KMS-11 (cell line): Measurements from ENCODE around the gene TOMM22.
A peak's percentile ranks its signal among the peaks of the same experiment; 100 is the strongest.

Experiments used
- H2AFZ ChIP-seq: fragments of 200-600 bp; sonication (generic); 2 replicates; pipeline ENCODE4 v1.6.1; 2016; ENCODE audit warnings: antibody characterized with exemption, mixed run types, low read depth
- H3K27ac ChIP-seq: fragments of 200-600 bp; sonication (generic); 2 replicates; pipeline ENCODE4 v1.6.1; 2016; ENCODE audit warnings: mild to moderate bottlenecking, mixed run types
- H3K27me3 ChIP-seq: fragments of 200-600 bp; sonication (generic); 2 replicates; pipeline ENCODE4 v1.6.1; 2017; ENCODE audit warnings: mild to moderate bottlenecking, low read depth, mixed run types, moderate library complexity; ENCODE audit not compliant: insufficient read depth
- H3K36me3 ChIP-seq: fragments of 200-600 bp; sonication (generic); 2 replicates; pipeline ENCODE4 v1.6.1; 2017; ENCODE audit warnings: mild to moderate bottlenecking, mixed run types; ENCODE audit not compliant: insufficient read depth
- H3K4me1 ChIP-seq: fragments of 200-600 bp; sonication (generic); 2 replicates; pipeline ENCODE4 v1.6.1; 2016; ENCODE audit warnings: mild to moderate bottlenecking, low read depth, mixed run types; ENCODE audit not compliant: poor library complexity, severe bottlenecking
- H3K4me2 ChIP-seq: fragments of 200-600 bp; sonication (generic); 2 replicates; pipeline ENCODE4 v1.7.0; 2016; ENCODE audit warnings: mild to moderate bottlenecking, mixed run types
- H3K4me3 ChIP-seq: fragments of 200-600 bp; sonication (generic); IDR thresholded peaks from 2 replicates; pipeline ENCODE4 v1.6.1; 2017; ENCODE audit warnings: low read depth, low read length, mixed read lengths; ENCODE audit not compliant: insufficient read depth
- H3K79me2 ChIP-seq: fragments of 200-600 bp; sonication (generic); 2 replicates; pipeline ENCODE4 v1.6.1; 2016; ENCODE audit warnings: low read depth, mixed run types; ENCODE audit not compliant: insufficient read depth
- H3K9ac ChIP-seq: fragments of 200-600 bp; sonication (generic); 2 replicates; pipeline ENCODE4 v1.6.1; 2016; ENCODE audit warnings: mild to moderate bottlenecking, mixed run types
- H4K20me1 ChIP-seq: fragments of 200-600 bp; sonication (generic); 2 replicates; pipeline ENCODE4 v1.6.1; 2016; ENCODE audit warnings: mild to moderate bottlenecking, mixed run types; ENCODE audit not compliant: insufficient read depth
- CTCF ChIP-seq: fragments of 200-600 bp; sonication (generic); conservative IDR thresholded peaks from 2 replicates; pipeline ENCODE4 v1.6.1; 2017; ENCODE audit warnings: low read depth, mild to moderate bottlenecking, antibody characterized with exemption, low read length, moderate library complexity, mixed read lengths

Gene TOMM22

DNA sequence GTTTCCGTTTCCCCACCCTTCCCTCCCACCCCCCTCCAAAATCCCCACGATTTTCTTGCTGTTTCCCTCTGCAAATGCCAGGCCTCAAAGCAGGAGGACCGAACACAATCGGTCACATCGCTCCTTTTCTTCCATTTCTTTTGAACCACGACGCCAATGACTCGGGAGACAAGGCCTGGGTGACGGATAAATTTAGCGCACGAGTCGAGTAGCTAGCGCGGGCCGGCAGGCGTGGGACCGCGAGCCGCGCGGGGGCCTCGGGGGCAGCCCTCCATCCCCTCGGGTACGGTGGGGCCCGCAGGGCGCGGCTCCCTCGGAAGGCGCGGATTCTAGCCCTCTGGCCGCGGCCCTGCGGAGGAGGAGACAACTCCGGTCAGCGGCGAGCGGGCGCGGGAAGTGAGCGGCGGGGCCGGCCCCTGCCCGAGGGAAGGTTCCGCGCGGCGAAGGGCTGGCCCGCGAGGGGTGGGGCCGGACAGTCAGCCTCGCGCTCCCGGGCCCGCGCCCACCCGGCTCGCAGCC is 18.6 kb downstream of the TOMM22 start:
- Histone ChIP-seq H3K27ac (peak overlapping the region; percentile 84), H2AFZ (peak overlapping the region; percentile 80), H3K4me3 (no peak overlapping the region), H3K4me1 (peaks cover 41% of the 10 kb centered on the region), H3K36me3 (no peaks in the 10 kb centered on the region), H3K9ac (peak overlapping the region; percentile 95), H3K79me2 (peaks cover 36% of the 10 kb centered on the region), H4K20me1 (no peaks in the 10 kb centered on the region), H3K4me2 (peak overlapping the region; percentile 68), H3K27me3 (no peaks in the 10 kb centered on the region)
- TF ChIP-seq CTCF: no peak

DNA sequence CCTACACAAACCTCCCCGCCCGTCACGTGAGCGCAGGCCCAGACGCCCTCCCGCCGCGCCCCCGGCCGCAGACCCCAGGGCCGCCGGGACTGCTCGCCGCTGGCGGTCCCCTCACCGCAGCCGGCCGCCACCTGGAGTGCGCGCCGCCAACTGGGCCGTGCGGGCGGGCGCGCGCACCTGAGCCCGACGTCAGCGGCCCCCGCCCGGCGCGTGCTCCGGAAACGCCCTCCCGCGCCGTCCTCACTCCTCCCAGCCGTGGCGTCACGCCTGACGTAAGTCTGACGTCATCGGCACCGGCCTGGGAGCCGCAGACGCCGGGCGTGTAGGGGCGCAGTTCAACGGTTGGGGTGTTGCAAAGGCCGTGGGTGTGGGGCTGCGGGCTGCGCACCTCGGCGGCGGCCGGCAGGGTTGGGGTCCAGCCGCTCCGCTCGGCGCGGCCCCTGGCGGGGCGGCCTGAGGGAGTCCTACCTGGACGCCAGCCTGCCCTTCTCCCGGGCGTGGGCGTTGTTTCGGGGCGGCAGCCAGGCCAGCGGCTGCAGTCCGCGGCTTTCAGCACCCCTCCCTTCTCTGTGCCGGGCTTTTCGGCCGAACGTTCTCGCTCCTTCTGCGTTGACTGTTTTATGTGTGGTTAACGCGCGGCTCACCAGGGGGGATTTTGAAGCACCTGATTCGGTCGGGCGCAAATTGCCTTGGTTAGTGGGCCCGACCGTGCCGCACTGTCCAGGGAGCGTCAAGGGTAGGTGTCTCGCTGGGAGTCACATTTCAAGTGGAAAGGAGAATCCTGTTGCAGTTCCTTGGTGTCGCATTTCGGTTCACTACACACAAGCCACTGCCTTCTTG is 19.3 kb downstream of the TOMM22 start, which contains the start of gene JOSD1:
Gene JOSD1, minus strand, starts transcription at position 155 of the 840 bp plus-strand sequence. CDS start 956 bp downstream, outside the sequence.
- peak within 1 kb of the TSS; percentile 84 for H3K27ac ChIP-seq
- H2AFZ ChIP-seq: peak within 1 kb of the TSS; percentile 80
- peak within 1 kb of the TSS; percentile 95 for H3K9ac ChIP-seq
- H3K4me3 ChIP-seq: no peak within 1 kb of the TSS
- peaks cover 41% of the 10 kb centered on the region for H3K4me1 ChIP-seq
- H3K79me2 ChIP-seq: peaks cover 36% of the 10 kb centered on the region
- H3K36me3 ChIP-seq: no peaks in the 10 kb centered on the region
- no peaks in the 10 kb centered on the region for H4K20me1 ChIP-seq
- peak within 1 kb of the TSS; percentile 68 for H3K4me2 ChIP-seq
- TF ChIP-seq CTCF: no peak
- H3K27me3 ChIP-seq: no peaks in the 10 kb centered on the region

GRCh38 chr22:38704654-38705234 is 23.0 kb downstream of the TOMM22 start:
- Histone ChIP-seq H3K4me1 (peaks cover 33% of the 10 kb centered on the region), H3K27ac (peak overlapping the region; percentile 93), H3K9ac (peak overlapping the region; percentile 83), H3K79me2 (peaks cover 40% of the 10 kb centered on the region), H3K4me2 (peak overlapping the region; percentile 97), H4K20me1 (no peaks in the 10 kb centered on the region; the same call in 1 of the 2 replicates), H3K36me3 (no peaks in the 10 kb centered on the region), H3K27me3 (no peaks in the 10 kb centered on the region), H2AFZ (peak overlapping the region; percentile 86), H3K4me3 (no peak overlapping the region)
- no peak for TF ChIP-seq CTCF

GRCh38 chr22:38705235-38706100 is 23.7 kb downstream of the TOMM22 start, which contains the start of gene GTPBP1:
Gene GTPBP1 (plus strand): TSS chr22:38705944. CDS start chr22:38705956, 12 bp downstream.
- Histone ChIP-seq H2AFZ (peak within 1 kb of the TSS; percentile 86), H3K4me1 (peaks cover 36% of the 10 kb centered on the region), H3K27me3 (no peaks in the 10 kb centered on the region), H3K9ac (peak within 1 kb of the TSS; percentile 88), H3K4me2 (peak within 1 kb of the TSS; percentile 97), H3K36me3 (0 out of 2 replicates have a peak, but pooled peaks cover 3% of the 10 kb centered on the region), H4K20me1 (no peaks in the 10 kb centered on the region; the same call in 1 of the 2 replicates), H3K27ac (peak within 1 kb of the TSS; percentile 93), H3K79me2 (peaks cover 44% of the 10 kb centered on the region), H3K4me3 (peak within 1 kb of the TSS; percentile 48)
- peak; percentile 25; the same call in 1 of the 2 replicates for TF ChIP-seq CTCF
